ENCODE results near the gene UST.
"Not testable (repeated sequence)": the region's sequence is repeated elsewhere in the genome, so short reads cannot be mapped to it uniquely, and the experiment has no call there.

The UST gene

DNA sequence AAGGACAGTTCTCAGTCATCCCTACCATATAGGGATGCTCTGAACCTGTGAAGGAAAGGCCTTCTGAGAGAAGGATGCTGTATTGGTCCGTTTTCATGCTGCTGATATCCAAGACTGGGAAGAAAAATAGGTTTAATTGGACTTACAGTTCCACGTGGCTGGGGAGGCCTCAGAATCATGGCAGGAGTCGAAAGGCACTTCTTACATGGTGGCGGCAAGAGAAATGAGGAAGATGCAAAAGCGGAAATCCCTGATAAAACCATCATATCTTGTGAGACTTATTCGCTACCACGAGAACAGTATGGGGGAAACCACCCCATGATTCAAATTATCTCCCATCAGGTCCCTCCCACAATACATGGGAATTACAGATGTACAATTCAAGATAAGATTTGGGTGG lies 209.3 kb downstream of the UST start:
- DNase-seq: not testable (repeated sequence)

DNA sequence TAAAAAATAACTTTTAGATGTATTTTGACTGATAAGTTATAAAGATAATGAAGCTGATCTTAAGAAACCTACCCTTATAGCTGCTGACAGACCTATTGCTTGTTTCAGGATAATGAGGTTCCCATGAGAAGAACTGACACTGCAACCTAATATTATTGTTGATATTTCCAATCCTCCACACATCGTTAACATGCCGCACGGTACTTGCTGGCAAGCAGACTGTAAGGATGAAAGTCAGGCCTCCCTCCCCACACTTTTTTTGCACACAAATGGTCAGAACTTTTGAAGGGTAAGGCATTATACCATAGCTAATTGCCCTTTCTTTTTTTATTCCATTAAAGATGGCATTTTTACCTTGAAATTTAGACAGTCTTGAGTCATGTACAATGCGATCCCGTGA lies 210.9 kb downstream of the UST start:
- no peak for DNase-seq

DNA sequence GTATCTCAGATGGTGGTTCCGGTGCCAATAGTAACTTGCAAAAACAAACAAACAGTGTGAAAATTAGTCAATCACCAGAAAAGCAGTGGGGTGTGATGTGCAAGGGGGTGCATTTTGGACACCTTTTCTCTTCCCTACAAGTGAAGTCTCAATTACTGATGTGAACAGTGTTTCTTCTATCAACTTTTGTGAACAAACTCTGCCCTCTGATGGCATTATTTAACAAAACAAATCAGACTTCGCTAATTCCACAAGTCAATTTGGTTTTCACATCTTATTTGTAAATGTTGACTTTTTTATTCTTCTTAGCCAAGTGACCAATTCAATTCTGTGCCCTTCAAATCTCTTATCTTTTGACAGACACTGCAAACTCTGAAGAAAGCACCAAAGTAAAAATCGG lies 212.2 kb downstream of the UST start:
- no peak for DNase-seq

DNA sequence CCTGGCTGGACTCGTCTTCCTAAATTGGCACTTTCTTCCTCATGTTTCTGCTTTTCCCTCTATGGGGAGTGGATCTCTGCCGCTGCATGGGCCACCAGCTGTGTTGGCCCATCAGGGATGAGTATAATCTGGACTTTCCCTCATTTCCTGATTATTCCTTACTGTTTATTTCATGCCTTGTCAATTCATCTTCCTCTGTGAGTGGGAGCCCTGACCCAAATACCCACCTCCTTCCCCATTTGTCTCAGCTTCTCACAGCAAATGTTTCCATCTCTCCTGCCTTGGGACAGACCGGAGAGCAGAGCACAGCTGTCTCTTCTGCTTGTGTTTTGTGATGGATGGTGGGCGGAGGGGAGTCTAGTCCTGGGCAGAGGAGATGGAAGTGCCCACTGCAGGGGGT lies 212.7 kb downstream of the UST start:
- DNase-seq: no peak

DNA sequence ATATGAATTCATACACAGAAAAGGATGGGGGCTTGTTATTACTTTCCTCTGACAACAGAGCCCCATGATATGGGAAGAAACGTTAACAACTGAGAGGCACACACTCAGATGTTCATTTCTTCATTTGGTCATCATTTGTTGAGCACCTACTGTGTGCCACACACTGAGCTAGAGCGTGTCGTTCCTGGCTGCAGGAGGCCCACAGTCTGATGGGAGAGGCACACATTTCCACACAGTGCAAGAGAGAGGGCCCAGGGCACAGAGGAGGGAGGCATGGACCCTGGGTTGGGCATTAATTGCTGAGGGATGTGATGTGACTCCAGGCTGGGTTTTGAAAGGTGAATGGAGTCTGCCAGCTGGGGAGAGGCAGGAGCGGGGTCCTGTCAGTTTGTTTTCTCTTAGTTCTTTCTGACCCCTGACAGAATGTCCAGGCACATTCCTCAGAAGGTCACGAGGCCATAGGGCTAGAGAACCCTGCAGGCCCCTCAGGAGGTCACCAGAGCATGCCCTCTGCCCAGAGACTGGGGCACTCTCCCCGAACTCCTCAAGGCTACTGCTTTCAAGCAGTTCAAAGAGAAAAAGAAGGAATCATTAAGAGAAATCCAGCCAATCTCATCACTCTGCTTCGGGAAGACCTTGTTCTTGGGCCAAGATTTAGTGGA lies 216.2 kb downstream of the UST start:
- no peak for DNase-seq

DNA sequence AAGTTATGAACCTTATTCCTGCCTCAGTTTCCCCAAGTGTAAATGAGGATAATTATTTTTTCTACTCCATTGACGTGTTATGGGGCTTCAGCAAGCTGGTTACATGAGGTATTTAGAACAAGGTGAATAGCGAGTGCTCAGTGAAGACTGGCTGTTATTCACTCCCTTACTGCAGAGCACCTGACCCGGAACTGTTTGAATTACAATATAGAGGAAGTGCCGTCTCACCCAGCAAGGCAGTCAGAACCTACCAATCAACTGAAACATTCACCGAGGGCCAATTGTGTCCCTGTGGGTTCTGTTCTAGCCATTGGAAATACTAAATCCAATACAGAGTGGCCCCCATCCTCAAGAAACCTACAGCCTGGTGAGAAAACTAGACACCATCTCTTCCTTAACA lies 216.9 kb downstream of the UST start:
- no peak for DNase-seq

DNA sequence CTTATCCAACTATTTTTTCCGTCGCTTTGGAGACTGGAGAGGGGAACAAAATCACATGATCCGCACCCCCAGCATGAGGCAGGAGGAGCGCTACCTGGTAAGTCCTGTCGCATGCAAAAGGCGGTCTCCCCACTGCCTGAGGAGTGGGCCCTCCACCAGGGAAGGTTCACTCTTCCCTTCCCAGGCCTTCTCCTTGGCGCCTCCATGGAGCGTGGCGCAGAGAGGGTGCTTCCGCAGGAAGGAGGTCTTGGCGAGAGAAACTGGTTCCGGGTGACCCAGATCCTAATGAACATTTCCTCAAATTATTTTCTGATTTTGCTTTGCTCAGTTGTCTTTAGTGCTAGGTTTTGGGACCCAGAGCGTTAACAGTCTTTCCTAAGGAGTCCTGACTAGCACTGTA lies 217.6 kb downstream of the UST start:
- no peak for DNase-seq

DNA sequence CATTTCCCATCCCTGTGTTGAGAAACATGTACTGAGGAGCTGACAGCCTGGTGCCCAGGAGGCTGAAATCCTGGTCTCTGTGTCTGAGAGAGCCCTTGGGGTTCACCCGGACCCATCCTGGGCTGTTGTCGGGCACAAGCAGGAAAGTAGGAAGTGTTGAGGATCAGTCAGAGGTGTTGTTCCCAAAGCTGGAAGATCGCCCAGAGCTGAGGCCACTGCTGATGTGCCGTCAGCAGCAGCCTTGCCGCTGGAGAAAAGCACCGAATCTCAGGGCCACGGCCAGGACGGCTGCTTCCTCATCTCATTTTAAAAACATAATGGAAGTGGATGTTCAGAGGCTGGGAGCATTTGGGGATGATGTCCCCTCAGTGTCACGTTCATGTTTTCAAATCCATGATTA lies 218.5 kb downstream of the UST start:
- no peak for DNase-seq

DNA sequence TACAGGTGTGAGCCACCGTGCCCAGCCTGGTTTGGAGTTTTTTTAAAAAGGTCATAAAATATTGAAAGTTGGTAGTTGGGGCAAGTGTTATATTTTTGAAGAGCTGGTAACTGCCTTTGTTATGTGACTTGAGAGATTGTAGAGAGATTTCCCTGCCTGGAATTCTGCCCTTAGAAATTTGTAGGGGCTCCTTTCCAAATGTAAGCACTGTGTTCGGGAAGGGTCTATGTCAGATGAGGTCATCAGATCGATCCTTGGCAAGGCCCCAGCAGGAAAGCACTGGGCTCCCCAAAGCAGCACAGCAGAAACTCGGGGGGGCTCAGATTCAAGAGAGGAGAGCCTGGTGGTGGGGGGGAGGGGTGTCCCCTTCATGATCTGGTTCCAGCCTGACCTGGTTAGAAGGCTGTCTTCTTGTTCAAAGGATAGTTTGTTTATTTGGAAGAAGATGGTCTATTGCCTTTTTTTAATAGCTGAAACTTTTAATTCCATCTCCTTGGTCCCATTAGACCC lies 220.2 kb downstream of the UST start:
- DNase-seq: no peak

DNA sequence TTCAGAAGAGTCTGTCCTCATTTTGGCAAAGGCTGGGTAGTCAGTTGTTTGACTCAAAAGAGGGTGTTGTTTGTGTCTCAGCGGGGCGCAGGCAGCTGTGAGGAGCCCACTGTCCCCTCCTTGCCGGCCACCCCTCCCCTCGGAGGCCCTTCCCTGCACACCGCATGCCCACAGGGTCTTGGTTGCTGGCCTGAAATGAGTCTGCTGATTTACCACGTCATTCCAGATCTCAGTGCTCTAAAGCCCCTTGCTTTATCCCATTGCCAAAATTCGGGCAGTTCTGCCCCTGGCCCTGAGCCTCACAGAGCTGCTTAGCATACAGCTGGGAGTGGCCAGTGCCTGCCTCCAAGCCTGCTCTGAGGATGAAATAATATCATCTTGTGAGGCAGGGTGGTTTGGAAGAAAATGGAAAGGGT lies 220.7 kb downstream of the UST start:
- no peak for DNase-seq

DNA sequence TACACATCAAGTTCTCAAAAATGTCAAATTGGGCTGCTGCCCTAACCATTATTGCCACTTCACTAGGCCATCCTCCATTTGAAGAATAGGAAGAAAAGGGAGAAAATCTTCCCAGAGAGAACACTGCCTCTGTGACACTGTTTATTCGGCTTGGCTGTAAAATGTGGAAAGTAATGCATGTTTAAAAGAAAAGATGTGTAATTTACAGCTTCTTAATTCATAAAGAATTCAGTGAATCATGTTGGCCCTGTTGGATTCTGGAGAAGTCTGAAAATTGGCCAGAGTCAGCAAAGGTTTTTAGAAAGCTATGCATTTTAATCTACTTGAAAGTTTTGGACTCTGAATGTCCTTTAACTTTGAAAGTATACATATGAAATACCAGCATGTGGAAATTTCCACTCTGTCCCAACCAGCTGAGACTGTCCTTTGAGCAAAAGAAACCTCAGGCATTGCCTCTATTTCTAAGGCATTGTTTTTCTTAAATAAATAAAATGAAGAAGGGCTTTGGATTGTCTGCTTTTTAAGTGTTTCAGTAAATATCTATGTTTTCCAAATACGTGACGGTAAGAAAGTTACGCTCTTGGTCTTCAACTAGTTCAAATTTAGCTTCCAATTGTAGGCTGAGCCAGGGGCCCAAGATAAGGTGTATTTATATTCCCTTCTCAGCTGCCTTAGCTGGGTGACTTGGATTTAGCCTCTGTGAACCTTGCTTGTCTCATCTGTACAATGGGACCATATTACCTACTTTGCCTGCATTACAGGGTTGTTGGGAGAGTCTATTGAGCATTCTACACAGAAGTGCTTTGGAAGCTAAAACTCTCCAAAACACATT lies 222.2 kb downstream of the UST start:
- no peak for DNase-seq

DNA sequence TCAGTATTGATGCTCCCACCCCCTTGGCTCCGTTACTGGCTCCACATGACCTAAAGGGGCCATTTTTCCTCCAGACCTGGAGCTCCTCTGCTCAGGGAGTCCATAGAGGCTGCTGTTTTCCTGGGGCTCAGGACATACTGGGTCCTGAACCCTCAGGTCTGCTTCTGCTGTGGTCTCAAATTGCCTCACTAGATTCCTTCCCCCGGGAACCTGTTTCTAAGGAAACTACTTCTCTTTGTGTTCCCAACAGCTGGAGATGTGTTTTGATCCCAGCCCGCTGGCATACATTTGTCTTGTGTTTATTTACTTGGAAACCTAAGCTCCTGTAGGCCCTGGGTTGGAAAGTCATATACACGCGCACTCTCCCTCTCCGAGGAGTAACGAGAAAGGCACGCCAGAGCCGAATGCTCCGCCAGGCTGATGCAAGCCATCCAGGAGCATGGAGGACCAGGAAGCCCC lies 222.8 kb downstream of the UST start:
- no peak for DNase-seq

DNA sequence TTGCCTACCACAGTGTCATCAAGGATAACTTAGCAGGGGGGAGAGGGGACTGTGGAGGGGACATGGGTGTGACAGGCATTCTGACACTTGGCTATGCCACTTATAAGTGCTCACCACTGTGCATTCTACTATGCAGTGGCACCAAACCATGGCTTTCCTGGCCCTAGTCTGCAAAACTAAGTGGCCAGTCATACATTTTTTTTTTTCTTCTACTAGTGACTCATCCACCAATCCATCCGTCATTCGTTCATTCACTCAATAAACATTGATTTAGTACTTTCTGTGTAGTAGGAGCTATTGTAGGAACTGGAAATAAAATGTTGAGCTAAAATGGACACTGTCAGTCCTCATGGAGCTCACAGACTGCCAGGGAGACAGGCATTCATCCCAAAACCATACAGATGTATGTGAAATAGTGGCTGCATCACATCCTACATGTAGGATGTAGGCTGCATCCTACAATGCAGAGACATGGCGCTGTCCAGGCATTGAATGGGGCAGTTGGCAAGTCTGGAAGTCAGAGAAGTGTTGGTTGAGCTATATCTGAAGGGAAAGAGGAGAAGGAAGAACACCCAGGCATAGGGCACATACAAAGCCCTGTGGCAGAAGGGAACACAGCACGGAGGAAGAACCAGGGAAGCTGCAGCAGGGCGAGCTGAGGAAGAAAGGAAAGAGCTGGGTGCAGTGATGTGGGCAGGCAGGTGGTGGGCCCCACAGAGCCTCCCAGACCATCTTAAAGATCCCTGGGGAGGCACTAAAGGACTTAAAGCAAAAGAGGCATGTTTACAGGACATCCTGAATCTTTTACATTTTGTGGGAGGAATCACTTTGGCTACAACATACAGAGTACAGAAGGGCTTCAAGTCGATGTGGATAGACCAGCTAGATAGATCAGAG lies 224.4 kb downstream of the UST start:
- no peak for DNase-seq

DNA sequence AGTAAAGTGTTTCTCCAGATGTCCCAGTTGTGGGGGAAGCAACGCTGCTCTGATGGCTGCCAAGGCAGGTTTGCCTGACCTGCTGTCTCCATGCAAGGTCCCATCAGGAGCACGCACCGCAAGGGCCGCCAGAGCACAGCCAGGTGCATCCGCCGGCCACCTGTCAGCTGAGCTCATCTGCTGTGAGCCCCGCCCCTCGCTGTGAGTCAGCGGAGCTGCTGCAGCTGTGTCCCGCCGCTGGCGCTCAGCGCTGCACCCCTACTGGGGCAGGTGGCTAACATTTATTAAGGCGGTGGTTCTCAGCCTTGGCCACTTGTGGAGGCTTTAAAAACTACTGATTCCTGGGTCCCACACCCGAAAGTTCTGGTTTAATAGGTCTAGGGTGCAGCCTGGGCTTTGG lies 225.7 kb downstream of the UST start:
- DNase-seq: peak; percentile 23

DNA sequence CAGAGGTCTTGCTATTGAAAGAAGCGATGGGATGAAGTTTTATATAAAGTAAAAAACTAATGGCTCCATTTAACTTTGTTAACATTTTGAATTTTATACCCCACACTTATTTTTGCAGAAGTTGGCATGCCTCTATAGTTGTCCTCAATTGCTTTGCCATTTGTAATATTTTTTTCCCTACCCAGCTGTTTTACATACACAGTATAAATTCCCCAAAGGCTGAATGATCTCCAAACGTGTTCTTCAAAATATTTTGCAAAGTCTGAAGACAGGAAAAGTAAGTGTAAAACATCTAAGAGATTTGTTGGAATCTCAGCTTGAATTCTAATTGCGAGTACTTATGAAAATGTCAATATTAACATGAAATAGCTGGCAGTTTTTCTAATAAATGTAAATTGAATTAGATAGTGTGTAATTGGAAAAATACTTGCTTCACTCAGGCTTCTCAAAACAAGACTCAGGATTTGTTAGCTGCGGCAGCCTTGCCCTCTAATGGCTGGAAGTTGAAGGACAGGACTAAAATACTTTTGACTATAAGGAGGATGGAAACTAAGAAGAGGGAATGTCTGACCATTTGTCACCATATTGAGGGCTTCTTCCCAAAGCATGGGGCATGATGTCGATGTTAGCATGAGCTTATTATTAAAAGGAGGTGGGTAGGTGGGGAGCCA lies 226.8 kb downstream of the UST start:
- no peak for DNase-seq

DNA sequence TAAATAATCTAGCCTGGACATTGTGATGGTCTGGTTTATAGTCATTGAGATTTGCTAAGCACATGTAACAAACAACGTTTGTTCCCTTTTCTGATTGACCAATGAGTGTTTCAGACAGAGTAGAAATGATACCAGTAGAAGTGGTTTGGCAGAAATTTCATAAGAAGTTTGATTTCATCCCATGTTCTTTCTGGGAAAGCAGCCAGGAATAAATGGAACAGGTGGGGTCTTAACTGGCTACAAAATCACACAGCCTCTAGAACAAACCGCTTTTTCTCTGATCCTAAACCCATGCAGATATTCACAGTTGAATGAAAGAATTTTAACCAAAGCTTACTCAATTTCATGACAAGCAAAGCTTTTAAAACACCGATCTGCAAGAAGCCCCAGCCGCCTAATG lies 227.5 kb downstream of the UST start:
- DNase-seq: no peak

DNA sequence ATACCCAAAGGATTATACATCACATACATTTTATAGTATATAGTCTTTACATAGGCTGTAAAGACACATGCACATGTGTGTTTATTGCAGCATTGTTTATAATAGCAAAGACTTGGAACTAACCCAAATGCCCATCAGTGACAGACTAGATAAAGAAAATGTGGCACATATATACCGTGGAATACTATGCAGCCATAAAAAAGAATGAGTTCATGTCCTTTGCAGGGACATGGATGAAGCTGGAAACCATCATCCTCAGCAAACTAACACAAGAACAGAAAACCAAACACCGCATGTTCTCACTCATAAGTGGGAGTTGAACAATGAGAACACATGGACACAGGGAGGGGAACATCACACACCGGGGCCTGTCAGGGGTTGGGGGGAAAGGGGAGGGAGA lies 231.5 kb downstream of the UST start:
- not testable (repeated sequence) for DNase-seq

DNA sequence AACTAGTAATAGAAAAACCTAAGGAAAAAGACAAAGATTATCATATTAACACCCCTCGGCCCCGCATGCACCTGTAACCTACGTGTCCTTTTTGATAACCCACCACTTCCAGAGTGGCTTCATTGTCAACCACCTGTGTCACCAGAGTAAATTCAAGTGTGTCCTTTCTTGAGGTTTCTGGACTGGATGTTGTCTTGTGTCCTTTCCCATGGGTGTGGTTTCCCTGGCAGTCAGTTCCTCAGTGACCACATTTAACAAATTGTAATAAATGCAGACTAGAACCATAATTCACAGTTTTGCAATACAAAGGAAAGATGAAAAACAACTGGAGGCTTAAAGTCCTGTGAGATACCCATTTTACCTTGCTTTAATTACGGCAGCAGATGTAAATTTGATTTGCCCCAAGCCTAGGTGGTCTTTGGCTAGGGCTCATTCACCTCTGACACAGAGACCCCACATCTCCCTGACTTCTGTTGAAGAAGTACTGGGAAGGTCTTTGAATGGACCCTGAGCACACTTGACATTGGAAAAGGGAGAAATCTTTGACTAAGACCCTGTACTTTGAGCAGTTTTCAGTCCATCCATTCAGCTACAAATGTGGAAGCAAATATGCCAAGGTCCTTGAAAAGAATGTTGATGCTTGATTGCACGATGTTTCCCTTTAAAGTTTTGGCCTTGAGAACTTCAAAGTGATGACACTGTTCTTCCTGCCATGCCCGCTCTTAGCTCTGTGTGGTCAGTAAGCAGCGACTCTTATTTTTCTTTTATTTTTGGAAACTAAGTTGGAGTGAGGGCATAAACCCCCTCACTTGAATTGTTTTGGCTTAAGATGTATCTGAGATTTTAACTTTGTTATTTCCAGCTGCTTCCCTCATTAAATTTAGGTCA lies 232.4 kb downstream of the UST start:
- DNase-seq: no peak

DNA sequence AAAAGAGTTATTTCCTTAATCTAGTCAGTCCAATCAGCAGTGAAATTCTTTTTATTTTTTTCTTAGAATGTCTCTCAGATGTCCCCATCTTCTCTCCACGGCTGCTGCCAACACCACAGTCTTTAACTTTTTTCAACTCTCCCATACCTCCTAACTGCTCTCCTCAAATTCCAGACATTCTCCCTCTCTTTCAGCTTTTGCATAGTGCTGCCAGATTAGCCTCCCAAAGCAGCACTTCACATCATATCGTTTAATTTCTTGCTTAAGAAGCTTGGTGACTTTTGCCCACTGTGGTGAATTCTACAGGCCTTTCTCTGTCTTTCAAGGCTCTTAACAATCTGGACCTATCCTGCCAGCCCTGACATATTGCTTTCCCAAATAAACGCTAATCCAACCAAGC lies 233.4 kb downstream of the UST start:
- no peak for DNase-seq

DNA sequence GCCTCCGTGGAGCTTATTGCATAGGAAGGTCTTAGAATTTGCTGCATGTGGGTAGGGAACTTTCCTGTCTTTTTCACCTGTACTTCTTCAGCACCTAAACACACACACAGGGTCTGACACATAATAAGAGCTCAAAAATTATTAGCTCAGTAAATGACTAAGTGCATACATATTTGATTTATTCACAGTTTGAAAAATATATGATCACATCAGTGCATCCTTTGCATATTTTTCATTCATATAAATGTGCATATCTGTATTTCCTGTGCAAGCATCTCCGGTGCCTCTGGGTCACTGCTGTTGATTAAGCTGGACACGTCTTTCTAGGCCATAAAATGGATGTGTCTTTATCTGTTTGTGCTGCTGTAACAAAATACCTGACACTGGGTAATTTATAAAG lies 234.7 kb downstream of the UST start:
- DNase-seq: no peak

DNA sequence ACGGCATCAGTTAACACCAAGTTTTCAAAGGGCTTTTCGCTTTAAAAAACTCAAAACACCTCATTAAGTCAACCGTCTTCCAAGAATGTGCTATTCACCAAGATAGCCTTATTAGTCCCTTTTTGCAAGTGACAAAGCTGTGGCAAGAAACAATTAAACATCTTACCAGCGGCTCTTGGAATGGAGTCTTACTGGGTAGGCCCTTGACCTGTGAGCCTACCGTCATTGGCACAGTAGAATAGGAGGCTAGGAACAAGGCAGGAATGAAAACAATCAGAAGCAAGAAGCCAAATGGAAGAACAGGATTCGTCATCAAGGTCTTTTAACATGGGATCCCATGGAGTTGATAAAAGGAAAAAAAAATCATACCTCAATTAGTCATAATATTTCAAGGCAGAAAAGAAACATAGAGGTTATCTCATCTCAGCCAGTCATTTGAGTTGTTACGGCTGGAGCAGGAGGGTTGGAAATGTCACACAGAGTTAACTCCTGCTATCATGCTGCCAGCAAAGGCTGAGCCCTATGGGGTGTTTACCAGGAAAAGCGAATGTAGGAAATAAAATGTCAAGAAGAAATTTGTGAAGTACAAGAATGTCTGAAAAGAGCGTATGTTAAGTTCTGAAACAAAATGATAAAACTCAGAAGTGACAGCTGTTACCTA lies 236.4 kb downstream of the UST start:
- DNase-seq: no peak
